ENCODE data around the gene PDZD4.

Gene PDZD4

DNA sequence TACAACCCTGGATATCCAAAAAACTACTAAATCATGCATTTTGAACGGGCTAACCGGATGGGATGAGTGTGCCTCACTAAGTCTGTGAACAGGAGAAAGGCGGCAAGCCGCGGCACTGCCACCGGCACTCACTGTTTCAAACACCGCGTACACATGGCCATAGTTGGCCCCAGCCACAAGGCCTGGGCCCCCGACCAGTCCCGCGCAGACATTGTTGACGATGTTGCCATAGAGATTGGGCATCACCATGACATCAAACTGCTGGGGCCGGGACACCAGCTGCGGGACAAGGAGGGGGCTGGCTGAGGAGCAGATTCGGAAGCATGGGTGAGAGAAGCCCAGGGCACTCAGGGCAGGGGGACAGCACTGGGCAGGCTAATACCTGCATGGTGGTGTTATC, 43.7 kb downstream of the PDZD4 start:
- DNase-seq (ENCODE audit: low read depth): no peak

DNA sequence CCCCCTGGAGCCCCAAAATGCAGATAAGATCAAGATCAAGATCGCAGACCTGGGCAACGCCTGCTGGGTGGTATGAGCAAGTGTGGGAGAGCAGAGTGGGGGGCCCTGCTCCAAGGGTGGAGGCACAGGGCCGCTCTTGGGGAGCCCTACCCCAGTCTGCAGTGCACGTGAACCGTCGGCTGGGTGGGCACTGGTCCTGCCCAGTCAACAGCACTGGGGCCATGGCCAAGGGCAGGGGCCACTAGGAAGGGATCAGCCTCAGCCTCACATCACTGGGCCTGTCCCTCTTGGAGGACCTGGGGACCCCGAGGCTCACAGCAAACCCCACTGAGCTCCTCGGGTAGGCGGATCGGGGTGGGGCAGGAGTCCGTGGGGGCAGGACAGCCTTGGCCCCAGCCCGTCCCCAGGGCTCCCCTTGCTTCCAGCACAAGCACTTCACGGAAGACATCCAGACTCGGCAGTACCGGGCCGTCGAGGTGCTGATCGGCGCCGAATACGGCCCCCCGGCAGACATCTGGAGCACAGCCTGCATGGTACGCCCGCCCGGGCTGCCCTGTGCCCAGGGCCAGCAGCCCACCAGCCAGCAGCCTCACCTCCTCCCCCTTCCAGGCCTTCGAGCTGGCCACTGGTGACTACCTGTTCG, 45.9 kb downstream of the PDZD4 start:
- DNase-seq (ENCODE audit: low read depth): no peak

DNA sequence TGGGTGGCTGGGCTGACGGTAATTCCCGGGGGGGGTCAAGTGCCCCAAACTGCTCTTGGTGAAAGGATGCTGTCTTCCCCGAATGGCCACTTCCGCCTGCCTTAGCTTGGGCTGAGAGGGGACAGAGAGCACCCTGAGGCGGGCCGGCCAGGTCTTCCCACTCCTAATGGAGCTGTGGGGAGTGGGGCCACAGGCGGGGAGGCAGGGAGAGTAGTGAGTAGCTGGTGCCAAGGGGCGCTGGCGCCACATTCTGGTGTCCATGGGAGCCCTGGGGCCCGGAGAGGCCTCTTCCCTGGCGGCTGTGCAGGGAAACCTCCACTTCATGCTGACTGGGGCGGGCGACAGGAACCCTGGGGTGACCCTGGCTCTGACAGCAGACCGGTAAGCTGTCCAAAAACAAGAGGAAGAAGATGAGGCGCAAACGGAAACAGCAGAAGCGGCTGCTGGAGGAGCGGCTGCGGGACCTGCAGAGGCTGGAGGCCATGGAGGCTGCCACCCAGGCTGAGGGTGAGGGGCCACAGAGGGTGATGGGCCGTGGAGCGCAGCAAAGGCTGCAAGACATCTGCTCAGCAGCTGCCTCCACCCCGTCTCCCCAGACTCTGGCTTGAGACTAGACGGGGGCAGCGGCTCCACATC, 46.8 kb downstream of the PDZD4 start:
- DNase-seq (ENCODE audit: low read depth): no peak

DNA sequence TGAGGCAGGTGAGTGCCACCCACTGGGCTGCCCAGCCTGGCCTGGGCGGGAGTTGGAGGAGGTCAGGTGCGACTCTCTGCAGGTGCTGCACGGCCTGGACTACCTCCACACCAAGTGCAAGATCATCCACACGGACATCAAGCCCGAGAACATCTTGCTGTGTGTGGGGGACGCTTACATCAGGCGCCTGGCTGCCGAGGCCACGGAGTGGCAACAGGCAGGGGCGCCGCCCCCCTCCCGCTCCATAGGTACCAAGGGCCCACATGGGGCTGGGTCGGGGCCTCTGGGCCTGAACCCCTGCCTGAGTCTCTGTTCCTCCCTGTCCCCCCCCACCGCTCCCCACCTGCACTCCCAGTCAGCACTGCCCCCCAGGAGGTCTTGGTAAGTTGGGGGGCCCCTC, 47.5 kb downstream of the PDZD4 start:
- DNase-seq (ENCODE audit: low read depth): no peak

DNA sequence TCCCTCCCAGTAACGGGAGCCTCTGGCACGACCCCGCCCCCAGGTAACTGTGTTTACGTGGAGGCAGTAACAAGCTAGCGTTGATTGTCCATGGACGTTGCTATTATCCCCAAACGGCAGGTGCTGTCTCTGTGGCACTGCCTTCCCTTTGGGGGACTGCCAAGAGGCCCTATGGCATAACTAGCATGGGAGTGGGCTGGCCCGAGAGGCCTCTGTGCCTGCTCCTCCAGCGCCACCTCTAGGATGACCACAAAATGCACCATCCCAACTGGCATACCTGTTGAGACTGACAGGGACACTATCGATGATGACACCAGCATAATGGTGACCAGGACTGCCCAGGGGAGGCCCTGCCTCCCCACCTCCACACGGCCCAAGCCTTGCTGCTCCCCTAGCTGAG, 48.0 kb downstream of the PDZD4 start:
- no peak for DNase-seq (ENCODE audit: low read depth)

DNA sequence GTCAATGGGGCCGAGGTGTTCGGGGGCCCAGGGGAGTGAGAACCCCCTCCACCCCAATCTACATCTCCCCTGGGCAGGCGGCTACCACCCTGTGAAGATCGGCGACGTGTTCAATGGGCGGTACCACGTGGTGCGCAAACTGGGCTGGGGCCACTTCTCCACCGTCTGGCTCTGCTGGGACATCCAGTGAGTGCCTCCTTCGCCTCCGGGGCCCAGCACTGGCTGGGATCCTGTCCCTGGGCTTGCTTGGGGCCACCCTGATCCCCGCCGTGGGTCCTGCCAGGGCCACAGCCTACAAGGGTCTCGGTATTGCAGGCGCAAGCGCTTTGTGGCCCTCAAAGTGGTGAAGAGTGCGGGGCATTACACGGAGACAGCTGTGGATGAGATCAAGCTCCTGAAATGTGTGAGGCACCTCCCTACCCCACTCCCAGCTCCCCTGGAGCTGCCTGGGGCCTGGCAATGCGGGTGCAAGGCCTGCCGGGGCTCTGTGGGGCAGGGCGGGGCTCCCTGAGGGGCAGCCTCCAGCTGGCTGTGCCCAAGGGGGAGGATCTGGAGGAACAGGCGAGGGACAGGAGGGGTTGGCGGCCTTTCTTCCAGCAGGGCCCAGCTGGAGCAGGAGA, 48.8 kb downstream of the PDZD4 start:
- DNase-seq (ENCODE audit: low read depth): no peak

DNA sequence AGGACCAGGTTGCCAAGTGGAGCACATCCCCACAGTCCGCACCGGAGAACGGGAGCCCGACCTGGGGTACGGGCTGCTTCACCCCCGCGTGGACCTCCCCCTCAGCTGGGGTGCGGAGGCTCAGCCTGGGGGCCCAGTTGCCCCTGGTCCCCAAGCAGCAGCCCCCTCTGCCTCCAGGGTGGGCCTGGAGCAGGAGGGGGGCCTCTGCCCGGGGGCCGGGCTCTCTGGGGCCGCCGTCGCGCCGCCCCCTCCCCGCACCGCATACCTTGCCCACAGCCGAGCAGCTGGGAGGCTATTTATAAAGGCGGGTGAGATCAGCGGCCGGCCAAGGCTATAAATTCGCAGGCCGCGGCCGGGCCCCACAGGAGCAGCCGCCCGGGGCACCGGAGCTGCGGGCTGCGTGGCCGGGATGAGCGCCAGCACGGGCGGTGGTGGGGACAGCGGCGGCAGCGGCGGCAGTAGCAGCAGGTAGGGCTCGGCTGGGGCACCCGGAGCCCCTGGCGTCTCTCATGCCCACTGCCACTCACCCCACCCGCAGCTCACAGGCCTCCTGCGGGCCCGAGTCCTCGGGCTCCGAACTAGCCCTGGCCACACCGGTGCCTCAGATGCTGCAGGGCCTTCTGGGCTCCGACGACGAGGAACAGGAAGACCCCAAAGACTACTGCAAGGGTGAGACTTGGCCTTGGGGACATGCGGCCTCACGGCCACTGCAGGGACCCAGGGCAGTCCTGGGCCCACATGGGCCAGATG, 49.5 kb downstream of the PDZD4 start, which contains the start of gene SRPK3:
Gene SRPK3 (plus strand): TSS at position 364 of the 750 bp plus-strand sequence. CDS start 46 bp downstream, at position 410.
- no peak for DNase-seq (ENCODE audit: low read depth)

DNA sequence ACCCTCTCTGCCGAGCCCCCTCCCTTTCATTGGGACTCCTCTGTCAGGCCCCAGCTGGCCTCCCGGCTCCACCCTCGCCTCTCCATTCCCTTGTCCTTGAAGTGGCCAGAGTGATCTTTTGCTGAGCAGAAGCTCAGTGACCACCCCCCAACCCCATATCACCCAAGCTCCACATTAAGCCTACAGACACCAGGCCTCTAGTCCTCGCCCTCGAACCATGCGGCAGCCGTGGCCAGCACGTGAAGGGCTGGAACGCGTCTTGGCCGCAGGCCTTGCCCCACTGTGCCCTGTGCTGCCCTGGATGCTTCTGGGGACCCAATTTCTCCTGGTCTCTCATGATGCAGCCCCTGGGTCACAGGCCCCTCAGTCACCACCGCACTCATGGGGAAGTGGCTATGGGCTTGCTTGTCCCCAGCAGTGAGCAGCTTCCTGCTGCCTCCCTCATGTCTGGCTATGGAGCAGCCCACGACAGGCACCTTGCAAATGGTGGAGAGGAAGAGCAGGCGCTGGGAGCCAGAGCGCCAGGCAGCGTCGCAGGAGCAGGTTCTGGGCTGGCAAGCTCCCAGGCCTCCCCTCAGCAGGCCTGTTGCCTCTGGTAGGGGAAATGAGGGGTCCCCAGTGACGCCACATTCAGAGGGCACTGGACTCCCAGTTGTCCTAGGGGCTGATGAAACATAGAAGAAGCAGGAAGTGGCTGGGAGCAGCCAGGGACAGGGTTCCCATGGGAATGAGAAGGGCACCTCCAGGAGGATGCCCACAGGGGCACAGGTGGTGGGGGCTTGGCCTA, 50.3 kb downstream of the PDZD4 start:
- DNase-seq (ENCODE audit: low read depth): no peak

DNA sequence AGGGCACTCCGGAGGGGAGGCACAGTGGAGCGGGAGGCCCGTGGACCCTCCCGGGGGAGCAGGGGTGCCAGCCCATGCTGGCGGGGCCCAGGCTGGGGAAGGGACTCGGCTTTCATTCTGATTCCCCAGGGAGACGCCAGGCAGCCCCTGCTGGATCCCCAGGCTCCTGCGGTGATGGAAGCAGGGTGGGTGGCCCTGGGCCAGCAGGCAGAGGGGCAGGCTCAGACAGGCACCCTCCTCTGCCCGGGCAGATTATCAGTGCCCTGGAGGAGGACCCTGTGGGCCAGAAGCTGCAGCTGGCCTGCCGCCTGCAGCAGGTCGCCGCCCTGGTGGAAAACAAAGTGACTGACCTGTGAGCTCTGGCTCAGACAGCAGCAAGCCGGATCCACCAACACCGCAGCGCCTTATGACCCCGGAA, 51.7 kb downstream of the PDZD4 start:
- no peak for DNase-seq (ENCODE audit: low read depth)

DNA sequence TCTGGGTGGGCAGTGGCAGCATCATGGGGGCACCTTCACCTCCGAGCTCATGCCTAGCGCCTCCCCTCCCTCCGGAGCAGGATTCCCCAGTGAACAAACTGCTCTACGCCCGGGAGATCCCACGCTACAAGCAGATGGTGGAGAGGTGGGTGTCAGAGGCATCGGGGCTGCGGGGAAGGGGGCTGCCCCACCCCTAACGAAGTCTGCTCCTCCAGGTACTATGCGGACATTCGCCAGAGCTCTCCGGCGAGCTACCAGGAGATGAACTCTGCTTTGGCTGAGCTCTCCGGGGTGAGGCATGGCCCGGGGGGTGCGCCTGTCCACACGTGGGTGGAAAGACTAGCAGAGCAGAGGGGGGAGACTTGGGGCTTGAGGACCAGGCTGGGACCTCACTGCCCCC, 52.2 kb downstream of the PDZD4 start:
- DNase-seq (ENCODE audit: low read depth): no peak

DNA sequence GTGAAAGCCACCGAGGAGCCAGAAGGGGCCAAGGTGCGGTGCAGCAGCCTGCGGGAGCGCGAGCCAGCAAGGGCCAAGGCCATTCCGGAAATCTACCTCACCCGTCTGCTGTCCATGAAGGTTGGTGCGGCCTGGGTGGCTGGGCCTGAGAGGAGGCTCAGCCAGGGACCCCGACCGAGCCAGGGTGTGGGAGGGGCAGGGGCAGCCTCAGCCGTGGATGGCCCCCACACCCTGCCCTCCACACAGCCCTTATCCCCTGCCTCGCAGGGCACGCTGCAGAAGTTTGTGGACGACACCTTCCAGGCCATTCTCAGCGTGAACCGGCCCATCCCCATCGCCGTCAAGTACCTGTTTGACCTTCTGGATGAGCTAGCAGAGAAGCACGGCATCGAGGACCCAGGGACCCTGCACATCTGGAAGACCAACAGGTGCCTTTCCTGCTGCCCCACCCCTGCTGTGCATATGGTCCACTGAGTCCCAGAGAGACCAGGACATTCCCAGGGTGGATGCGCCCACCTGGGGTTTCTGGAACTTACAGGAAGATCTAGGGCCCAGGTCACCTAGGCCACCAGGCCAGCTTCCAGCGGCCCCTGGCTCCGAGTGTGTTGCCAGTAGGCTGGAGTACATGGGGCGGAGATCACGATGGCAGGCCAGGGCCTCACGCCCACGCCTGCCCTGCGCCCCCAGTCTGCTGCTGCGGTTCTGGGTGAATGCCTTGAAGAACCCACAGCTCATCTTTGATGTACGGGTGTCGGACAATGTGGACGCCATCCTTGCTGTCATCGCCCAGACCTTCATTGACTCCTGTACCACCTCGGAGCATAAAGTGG, 52.9 kb downstream of the PDZD4 start:
- no peak for DNase-seq (ENCODE audit: low read depth)

DNA sequence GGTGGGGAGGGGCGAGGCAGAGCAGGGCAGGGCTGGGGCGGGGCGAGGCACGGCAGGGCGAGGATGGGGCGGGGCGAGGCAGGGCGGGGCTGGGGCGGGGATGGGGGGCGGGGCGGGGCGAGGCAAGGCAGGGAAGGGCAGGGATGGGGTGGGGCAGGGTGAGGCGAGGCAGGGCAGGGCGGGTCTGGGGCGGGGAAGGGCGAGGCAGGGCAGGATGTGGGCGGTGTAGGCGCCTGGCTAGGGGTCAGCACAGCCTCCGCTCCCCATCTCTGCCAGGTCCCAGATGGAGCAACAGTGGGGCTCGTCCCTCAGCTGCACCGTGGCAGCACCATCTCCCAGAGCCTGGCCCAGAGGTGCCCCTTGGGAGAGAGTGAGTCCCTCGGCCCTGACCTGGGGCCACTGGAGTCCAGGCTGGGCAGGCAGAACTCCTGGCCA, 53.7 kb downstream of the PDZD4 start:
- no peak for DNase-seq (ENCODE audit: low read depth)

DNA sequence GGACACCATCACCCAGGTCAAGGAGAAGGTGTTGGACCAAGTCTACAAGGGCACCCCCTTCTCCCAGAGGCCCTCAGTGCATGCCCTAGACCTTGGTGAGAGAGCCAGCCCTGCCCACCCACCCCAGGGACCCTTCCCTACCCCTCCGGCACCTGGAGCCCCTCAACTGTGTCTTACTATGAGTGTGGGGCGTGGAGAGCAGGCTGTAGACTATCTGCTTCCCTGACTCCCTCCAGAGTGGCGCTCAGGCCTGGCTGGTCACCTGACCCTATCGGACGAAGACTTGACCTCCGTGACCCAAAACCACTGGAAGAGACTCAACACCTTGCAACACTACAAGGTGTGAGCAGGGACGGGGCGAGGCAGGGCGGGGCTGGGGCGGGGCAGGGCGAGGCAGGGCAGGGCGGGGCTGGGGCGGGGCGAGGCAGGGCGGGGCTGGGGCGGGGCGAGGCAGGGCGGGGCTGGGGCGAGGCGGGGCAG, 54.2 kb downstream of the PDZD4 start:
- no peak for DNase-seq (ENCODE audit: low read depth)

DNA sequence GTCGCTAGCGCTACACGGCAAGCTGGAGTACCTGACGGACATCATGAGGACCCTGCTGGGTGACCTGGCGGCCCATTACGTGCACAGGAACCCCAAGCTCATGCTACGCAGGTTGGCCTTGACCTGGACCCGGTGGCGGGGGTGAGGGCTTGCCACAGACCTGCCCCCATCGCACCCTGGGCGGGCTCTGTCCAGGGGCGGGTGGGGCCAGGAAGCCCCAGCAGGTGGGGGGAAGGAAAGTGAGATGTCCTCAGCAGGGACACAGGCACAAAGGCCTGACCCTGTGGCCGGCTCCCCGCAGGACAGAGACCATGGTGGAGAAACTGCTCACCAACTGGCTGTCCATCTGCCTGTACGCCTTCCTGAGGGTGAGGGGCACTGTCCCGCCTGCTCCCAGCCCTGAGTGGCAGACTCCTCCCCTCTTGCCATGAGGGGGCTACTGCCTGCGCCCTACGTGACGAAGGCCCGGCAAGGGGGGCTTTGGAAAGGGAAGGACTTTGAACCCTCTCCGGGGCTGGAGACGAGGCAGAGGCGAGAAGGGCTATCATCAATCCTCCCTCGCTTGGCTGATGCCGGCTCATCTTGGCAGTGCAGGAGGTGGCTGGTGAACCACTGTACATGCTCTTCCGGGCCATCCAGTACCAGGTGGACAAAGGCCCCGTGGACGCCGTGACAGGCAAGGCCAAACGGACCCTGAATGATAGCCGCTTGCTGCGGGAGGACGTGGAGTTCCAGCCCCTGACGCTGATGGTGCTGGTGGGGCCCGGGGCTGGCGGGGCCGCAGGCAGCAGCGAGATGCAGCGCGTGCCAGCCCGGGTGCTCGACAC, 54.8 kb downstream of the PDZD4 start:
- no peak for DNase-seq (ENCODE audit: low read depth)

DNA sequence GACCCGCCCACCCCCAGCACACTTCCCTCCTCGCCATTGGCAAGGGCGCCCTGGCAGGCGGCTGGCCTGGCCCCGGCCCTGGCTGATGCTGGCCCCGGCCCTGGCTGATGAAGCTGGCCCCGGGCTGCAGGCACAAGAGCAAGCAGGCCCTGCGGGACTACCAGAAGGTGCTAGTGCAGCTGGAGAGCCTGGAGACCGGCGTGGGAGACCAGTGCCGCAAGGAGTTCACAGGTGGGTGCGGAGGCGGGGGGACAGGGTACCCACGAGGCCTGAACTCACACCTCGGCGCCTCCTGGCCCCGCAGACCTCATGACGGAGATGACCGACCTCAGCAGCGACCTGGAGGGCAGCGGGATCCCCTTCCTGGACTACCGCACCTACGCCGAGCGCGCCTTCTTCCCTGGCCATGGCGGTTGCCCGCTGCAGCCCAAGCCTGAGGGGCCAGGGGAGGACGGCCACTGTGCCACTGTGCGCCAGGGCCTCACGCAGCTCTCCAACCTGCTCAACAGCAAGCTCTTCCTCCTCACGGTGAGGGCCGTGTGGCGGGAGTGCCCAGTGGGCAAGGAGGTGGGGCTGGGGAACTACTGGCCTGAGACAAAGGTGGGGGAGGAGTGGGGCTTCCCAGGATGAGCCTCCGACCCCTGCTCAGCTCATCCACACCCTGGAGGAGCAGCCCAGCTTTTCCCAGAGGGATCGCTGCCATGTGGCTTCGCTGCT, 55.6 kb downstream of the PDZD4 start:
- DNase-seq (ENCODE audit: low read depth): no peak

DNA sequence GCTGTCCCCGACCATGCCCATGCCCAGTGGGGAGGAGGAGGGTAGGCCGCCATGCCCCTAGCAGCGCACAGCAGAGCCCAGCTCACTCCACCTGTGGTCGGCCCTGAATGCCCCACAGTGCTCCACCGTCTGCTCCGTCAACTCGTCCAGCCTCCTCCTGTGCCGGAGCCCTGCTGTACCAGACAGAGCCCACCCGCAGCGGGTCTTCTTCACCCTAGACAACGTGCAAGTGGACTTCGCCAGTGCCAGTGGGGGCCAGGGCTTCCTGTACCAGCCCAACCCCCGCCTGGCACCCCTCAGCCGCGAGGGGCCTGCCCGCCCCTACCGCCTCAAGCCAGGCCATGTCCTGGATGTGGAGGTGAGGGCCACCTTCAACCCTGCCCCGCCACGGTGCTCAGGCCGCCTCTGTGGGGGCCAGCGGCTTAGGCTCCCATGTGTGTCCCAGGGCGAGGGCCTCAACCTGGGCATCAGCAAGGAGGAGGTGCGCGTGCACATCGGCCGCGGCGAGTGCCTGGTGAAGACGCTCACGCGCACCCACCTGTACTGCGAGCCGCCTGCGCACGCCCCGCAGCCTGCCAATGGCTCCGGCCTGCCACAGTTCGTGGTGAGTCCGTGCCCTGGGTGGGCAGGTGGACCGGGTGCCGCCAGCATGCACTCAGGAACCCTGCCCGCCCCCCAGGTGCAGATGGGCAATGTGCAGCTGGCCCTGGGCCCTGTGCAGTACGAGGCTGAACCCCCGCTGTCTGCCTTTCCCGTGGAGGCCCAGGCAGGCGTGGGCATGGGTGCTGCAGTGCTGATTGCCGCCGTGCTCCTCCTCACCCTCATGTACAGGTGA, 56.4 kb downstream of the PDZD4 start:
- DNase-seq (ENCODE audit: low read depth): no peak

DNA sequence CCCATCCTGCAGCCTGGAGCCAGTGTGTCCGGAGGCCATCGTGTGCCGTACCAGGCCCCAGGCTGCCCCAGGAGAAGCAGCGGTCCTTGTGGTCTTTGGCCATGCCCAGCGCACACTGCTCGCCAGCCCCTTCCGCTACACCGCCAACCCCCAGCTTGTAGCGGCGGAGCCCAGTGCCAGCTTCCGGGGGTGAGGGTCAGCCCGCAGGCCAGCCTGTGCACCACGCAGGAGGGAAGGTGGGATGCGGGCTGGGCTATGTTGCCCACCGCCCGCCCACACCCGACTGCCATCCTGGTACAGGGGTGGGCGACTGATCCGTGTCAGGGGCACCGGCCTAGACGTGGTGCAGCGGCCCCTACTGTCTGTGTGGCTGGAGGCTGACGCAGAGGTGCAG, 57.1 kb downstream of the PDZD4 start:
- DNase-seq (ENCODE audit: low read depth): no peak

Data from stimulated activated CD8-positive, alpha-beta memory T cell treated with anti-CD3 and anti-CD28 coated beads, Interleukin-7, amount 100 ng/mL, for 24 hours (primary cell).